ENCODE measurements around the gene TMPRSS11B.
"Not testable (repeated sequence)": the region's sequence is repeated elsewhere in the genome, so short reads cannot be mapped to it uniquely, and the experiment has no call there.

Gene TMPRSS11B, protein sequence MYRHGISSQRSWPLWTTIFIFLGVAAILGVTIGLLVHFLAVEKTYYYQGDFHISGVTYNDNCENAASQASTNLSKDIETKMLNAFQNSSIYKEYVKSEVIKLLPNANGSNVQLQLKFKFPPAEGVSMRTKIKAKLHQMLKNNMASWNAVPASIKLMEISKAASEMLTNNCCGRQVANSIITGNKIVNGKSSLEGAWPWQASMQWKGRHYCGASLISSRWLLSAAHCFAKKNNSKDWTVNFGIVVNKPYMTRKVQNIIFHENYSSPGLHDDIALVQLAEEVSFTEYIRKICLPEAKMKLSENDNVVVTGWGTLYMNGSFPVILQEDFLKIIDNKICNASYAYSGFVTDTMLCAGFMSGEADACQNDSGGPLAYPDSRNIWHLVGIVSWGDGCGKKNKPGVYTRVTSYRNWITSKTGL

DNA sequence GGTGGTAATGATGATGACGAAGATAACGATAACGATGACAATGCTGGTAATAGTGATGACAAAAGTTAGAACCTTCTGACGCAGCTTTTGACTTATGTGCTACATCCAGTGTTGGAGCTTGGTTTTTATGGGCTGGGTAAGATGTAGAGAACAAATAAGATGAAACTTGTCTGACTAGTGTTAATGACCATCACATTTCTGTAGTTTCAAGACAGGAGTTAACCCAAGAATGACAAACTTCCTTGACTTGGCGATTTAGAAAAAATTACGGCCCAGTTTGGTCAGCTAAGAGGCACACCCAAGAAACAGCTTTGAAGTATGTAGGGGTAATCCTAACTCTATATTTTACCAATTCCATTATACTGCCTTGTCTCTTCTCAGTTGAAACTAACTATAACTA, at the start of gene TMPRSS11B:
TSS of gene TMPRSS11B (minus strand) at position 101 of the 400 bp plus-strand sequence. CDS start 136 bp downstream, outside the sequence.
- TF ChIP-seq NFRKB (IDR thresholded peaks at IDR 0.05) (no peak), BHLHE40 (IDR thresholded peaks at IDR 0.05; ENCODE audit: borderline replicate concordance) (no peak), CTBP1 (IDR thresholded peaks at IDR 0.05; ENCODE audit: borderline replicate concordance) (no peak), SUZ12 (IDR thresholded peaks at IDR 0.05) (no peak), SP1 (IDR thresholded peaks at IDR 0.05) (no peak), ARNT (IDR thresholded peaks at IDR 0.05) (no peak)
- CTCF ChIA-PET = no interaction called here
- DNase-seq (ENCODE audit: extremely low spot score) = no peak
- POLR2A ChIA-PET = no interaction called here

DNA sequence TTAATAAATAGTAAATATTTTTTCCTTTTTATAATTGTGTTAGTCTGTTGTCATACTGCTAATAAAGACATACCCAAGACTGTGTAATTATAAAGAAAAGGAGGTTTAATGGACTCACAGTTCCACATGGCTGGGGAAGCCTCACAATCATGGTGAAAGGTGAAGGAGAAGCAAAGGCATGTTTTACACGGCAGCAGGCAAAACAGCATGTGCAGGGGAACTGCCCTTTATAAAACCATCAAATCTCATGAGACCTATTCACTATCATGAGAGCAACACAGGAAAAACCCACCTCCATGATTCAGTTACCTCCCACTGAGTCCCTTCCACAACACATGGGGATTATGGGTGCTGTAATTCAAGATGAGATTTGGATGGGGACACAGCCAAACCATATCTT, 45.8 kb upstream of the TMPRSS11B start:
- ChIA-PET CTCF (no interaction called here), POLR2A (no interaction called here)
- TF ChIP-seq, protein P1, sequence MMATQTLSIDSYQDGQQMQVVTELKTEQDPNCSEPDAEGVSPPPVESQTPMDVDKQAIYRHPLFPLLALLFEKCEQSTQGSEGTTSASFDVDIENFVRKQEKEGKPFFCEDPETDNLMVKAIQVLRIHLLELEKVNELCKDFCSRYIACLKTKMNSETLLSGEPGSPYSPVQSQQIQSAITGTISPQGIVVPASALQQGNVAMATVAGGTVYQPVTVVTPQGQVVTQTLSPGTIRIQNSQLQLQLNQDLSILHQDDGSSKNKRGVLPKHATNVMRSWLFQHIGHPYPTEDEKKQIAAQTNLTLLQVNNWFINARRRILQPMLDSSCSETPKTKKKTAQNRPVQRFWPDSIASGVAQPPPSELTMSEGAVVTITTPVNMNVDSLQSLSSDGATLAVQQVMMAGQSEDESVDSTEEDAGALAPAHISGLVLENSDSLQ (IDR thresholded peaks at IDR 0.05) = no peak
- TF ChIP-seq ZNF384 (IDR thresholded peaks at IDR 0.05) (no peak), ARNT (IDR thresholded peaks at IDR 0.05) (no peak), SP1 (IDR thresholded peaks at IDR 0.05) (no peak), BHLHE40 (IDR thresholded peaks at IDR 0.05; ENCODE audit: borderline replicate concordance) (no peak), FOXA1 (IDR thresholded peaks at IDR 0.05) (no peak), SUZ12 (IDR thresholded peaks at IDR 0.05) (no peak), TARDBP (IDR thresholded peaks at IDR 0.05) (no peak), CTBP1 (IDR thresholded peaks at IDR 0.05; ENCODE audit: borderline replicate concordance) (no peak), LEF1 (IDR thresholded peaks at IDR 0.05; ENCODE audit: borderline replicate concordance) (no peak), FOXK2 (IDR thresholded peaks at IDR 0.05) (no peak), HDGF (IDR thresholded peaks at IDR 0.05; ENCODE audit: borderline replicate concordance) (no peak), L3MBTL2 (conservative IDR thresholded peaks at IDR 0.05) (no peak), NFRKB (IDR thresholded peaks at IDR 0.05) (no peak), FOXM1 (IDR thresholded peaks at IDR 0.05; ENCODE audit: borderline replicate concordance) (no peak), ELF4 (IDR thresholded peaks at IDR 0.05) (no peak)
- DNase-seq (ENCODE audit: extremely low spot score) = no peak

DNA sequence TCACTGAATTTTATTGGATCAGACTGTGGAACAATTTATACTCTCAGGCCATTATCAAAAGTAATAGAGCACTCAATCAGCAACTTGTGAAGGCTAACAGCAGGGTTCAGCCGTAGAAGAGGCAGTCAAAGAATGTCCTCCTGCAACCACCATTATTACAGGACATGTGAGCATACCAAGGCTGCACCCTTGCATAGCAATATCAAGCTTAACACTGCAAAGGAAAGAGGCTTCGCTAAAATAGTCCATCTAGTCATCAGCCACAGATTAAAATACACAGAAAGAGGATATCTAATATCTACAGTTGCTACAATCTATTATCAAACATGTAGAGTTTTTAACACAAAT, 42.9 kb upstream of the TMPRSS11B start:
- POLR2A ChIA-PET = no interaction called here
- CTCF ChIA-PET = no interaction called here
- no peak for TF ChIP-seq BHLHE40 (IDR thresholded peaks at IDR 0.05; ENCODE audit: borderline replicate concordance)
- no peak for DNase-seq (ENCODE audit: extremely low spot score)

DNA sequence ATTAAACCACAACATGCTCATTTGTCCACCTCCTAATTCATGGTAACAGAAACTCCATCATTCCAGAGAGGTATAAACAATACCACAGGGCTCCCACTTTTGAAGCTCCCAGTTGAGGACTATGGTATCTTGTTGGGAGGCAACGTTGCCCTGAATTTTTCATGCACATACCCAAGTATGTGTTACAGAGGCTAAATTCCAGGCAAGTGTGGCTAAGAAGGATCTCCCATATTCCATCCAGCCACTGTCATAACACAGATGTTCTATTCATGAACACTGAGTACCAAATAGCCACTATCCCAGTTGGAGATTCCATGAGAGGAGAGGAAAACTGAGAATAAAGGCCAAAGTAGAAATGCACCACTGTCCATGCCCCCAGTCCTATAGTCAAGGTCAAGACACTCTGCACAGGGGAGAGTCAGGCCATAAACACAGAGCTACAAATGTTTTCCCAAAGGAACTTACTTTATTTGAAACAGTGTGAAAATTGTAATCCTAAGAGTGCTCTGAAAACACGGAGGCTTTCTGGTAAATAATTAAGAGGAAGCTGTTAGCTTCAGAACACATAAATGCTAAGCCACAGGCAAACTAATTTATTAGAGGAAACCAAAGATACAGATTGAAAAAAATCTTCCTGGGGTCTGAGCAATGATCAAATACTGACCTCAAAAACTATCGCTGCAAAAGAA, 42.4 kb upstream of the TMPRSS11B start:
- CTCF ChIA-PET = no interaction called here
- POLR2A ChIA-PET = no interaction called here
- TF ChIP-seq BHLHE40 (IDR thresholded peaks at IDR 0.05; ENCODE audit: borderline replicate concordance) = no peak
- no peak for TF ChIP-seq ARNT (IDR thresholded peaks at IDR 0.05)
- no peak for TF ChIP-seq SP1 (IDR thresholded peaks at IDR 0.05)
- no peak for TF ChIP-seq CTBP1 (IDR thresholded peaks at IDR 0.05; ENCODE audit: borderline replicate concordance)
- no peak for TF ChIP-seq TARDBP (IDR thresholded peaks at IDR 0.05)
- no peak for TF ChIP-seq FOXA1 (IDR thresholded peaks at IDR 0.05)
- TF ChIP-seq LEF1 (IDR thresholded peaks at IDR 0.05; ENCODE audit: borderline replicate concordance) = no peak
- TF ChIP-seq ZNF384 (IDR thresholded peaks at IDR 0.05) = no peak
- DNase-seq (ENCODE audit: extremely low spot score) = no peak

DNA sequence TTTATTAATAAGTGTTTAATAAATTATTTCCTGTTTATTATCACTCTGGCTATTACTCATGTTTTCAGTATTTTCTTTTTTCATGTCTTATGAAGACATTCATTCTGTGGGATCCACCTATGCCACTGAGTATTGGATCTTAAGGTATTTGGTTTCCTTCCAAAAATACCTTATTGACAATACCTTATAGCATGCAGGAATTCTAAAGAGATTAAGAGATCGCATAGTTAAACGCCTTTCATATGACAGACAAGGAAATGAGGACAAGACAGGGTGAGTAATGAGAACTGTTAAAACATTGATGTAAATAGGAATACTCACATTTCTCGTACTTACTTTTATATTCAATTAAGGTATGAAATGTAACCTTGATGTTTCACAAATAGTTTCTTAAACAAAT, 38.2 kb upstream of the TMPRSS11B start:
- TF ChIP-seq CTBP1 (IDR thresholded peaks at IDR 0.05; ENCODE audit: borderline replicate concordance) = no peak
- TF ChIP-seq ZNF384 (IDR thresholded peaks at IDR 0.05) = no peak
- ChIA-PET CTCF (no interaction called here), POLR2A (no interaction called here)
- no peak for DNase-seq (ENCODE audit: extremely low spot score)

DNA sequence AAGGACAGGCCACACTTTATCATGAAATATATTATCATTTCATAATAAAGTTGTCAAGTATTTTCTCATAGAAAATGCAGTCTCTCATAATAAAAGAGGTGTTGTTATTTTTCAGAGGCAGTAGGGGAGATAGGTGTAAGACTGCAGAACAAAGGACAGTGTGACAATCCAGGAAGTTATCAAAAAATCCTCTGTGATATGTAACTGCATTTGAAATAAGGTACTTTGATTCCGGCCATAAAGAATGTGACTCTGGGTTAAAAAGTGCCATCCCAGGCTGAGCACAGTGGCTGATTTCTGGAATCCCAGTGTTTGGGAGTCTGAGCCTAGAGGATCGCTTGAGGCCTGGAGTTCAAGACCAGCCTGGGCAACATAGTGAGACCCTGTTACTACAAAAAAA, 37.6 kb upstream of the TMPRSS11B start:
- DNase-seq (ENCODE audit: extremely low spot score) = no peak
- ChIA-PET CTCF (no interaction called here), POLR2A (no interaction called here)
- no peak for TF ChIP-seq FOXM1 (IDR thresholded peaks at IDR 0.05; ENCODE audit: borderline replicate concordance)
- no peak for TF ChIP-seq ARNT (IDR thresholded peaks at IDR 0.05)
- no peak for TF ChIP-seq BHLHE40 (IDR thresholded peaks at IDR 0.05; ENCODE audit: borderline replicate concordance)
- no peak for TF ChIP-seq NFRKB (IDR thresholded peaks at IDR 0.05)
- no peak for TF ChIP-seq FOXK2 (IDR thresholded peaks at IDR 0.05)
- no peak for TF ChIP-seq SUZ12 (IDR thresholded peaks at IDR 0.05)
- TF ChIP-seq HDGF (IDR thresholded peaks at IDR 0.05; ENCODE audit: borderline replicate concordance) = no peak
- TF ChIP-seq TARDBP (IDR thresholded peaks at IDR 0.05) = no peak
- TF ChIP-seq ZNF384 (IDR thresholded peaks at IDR 0.05) = no peak
- no peak for TF ChIP-seq ELF4 (IDR thresholded peaks at IDR 0.05)
- no peak for TF ChIP-seq LEF1 (IDR thresholded peaks at IDR 0.05; ENCODE audit: borderline replicate concordance)
- TF ChIP-seq, protein P1 (IDR thresholded peaks at IDR 0.05) = no peak
- no peak for TF ChIP-seq FOXA1 (IDR thresholded peaks at IDR 0.05)
- no peak for TF ChIP-seq CTBP1 (IDR thresholded peaks at IDR 0.05; ENCODE audit: borderline replicate concordance)
- TF ChIP-seq SP1 (IDR thresholded peaks at IDR 0.05) = no peak
- no peak for TF ChIP-seq L3MBTL2 (conservative IDR thresholded peaks at IDR 0.05)

DNA sequence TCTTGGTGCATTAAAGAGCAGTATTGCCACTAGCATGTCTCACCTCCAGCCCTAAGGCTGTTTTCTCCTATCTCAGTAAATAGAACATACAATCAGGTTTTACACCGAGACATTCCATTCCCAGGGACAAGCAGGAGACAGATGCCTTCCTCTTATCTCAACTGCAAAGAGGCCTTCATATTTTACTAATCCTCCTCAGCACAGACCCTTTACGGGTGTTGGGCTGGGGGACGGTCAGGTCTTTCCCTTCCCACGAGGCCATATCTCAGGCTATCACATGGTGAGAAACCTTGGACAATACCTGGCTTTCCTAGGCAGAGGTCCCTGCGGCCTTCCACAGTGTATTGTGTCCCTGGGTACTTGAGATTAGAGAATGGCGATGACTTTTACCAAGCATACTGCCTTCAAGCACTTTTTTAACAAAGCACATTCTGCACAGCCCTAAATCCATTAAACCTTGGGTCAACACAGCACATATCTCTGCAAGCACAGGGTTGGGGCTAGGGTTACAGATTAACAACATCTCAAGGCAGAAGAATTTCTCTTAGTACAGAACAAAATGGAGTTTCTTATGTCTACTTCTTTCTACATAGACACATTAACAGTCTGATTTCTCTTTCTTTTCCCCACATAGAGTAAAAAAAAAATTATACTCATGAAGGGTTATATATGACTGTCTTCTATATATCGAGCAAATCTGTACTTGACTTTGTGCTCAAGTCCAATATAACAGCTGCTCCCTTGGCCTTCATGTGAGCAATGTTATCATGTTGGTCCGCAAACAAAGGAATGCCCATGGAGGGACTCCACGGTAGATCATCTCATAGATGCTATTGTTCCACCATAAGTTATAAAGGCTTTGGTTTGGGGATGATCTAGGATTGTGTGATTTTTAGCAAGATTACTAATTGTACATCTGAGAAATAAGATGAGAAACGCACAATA, 36.6 kb upstream of the TMPRSS11B start:
- POLR2A ChIA-PET; CTCF ChIA-PET; DNase-seq (ENCODE audit: extremely low spot score): not testable (repeated sequence)
